Transverse colon (tissue), 4 donors: ENCODE results near the gene NR3C1. TPM values are rescaled to one million over a fixed set of nuclear protein-coding genes. Genes with fewer than 3 reads are reported as not detected.

Experiments
- DNase-seq: peaks from one replicate; pipeline ENCODE4 v3.0.0-alpha.2; 2019
- H3K27ac ChIP-seq, 4 donors: fragments of 200-600 bp; sonication (generic); 2 replicates each; pipeline ENCODE4 v1.5.1; 2016 to 2018; ENCODE audit warnings: inconsistent platforms in 4 of 4
- H3K27me3 ChIP-seq: fragments of 200-600 bp; sonication (generic); 2 replicates; pipeline ENCODE4 v1.5.1; 2017; ENCODE audit warnings: inconsistent platforms
- H3K36me3 ChIP-seq, 4 donors: fragments of 200-600 bp; sonication (generic); 2 replicates each; pipeline ENCODE4 v1.5.1; 2017 to 2019; ENCODE audit warnings: inconsistent platforms in 4 of 4
- H3K4me1 ChIP-seq, 4 donors: fragments of 200-600 bp; sonication (generic); 2 replicates each; pipeline ENCODE4 v1.5.1; 2017 to 2020; ENCODE audit warnings: inconsistent platforms in 4 of 4
- H3K4me3 ChIP-seq, 4 donors: fragments of 200-600 bp; sonication (generic); 1 replicate in 1 of 4; 2 replicates in 3 of 4; pipeline versions ENCODE4 v1.5.1 to v1.6.1; 2017 to 2019; ENCODE audit warnings: inconsistent platforms in 4 of 4
- H3K9me3 ChIP-seq, 2 donors: fragments of 200-600 bp; sonication (generic); 2 replicates each; pipeline ENCODE4 v1.5.1; 2017 to 2019; ENCODE audit warnings: inconsistent platforms in 2 of 2
- EP300 ChIP-seq: sonication (generic); formaldehyde crosslinking; IDR thresholded peaks from one replicate; pipeline ENCODE4 v1.6.1; 2017; ENCODE audit warnings: antibody characterized with exemption, low read depth
- POLR2A ChIP-seq: fragments of 450-650 bp; IDR thresholded peaks from one replicate; pipeline ENCODE4 v1.6.1; 2016; ENCODE audit warnings: antibody characterized with exemption, mild to moderate bottlenecking, moderate library complexity
- POLR2AphosphoS5 ChIP-seq, 3 donors: sonication (generic); formaldehyde crosslinking; IDR thresholded peaks; one replicate each; pipeline ENCODE4 v1.6.1; 2016; ENCODE audit warnings: antibody characterized with exemption in 3 of 3
- WGBS, 2 donors: methylation state at CpG; one replicate each; pipeline ENCODE4 v1.1.5; 2018; ENCODE audit warnings: low coverage in 1 of 2; 5-methylcytosine and 5-hydroxymethylcytosine counted together
- in situ Hi-C, 4 donors: fragments of 200-750 bp; cut with MboI; loops; one replicate each; pipeline versions ENCODE4 v1.15.0 to v1.15.1; 2017; ENCODE audit warnings: low sequenced_read_pairs in 3 of 4, low pct_ligation_motif_present in 1 of 4, low pct_unique_long_range_greater_than_20kb in 1 of 4
- intact Hi-C: fragments of 100-400 bp; cut with DNase I; formaldehyde crosslinking; loops from one replicate; pipeline ENCODE4 v1.15.1; 2023; ENCODE audit warnings: low total_unique reads
- total RNA-seq, 4 donors: library from RNA; depleted of rRNA; stranded (reverse); fragments of >200 nt; gene quantifications; one replicate each; pipeline ENCODE4 v1.1.0, GENCODE V29; 2016
- TF ChIP-seq, protein P1 (sequence below), 5 experiments: fragments of 200-600 bp in 3 of 5; fragments of 450-650 bp in 2 of 5; sonication (generic) in 3 of 5; IDR thresholded peaks; 1 replicate in 2 of 5; 2 replicates in 3 of 5; pipeline ENCODE4 v1.5.1; 2016 to 2017; ENCODE audit warnings: antibody characterized with exemption in 5 of 5, inconsistent platforms in 3 of 5, mild to moderate bottlenecking in 2 of 5, moderate library complexity in 1 of 5

Gene NR3C1
- total RNA-seq, 4 donors from 2014 or later = 8.4 to 37.7 (median 30.3) TPM

DNA sequence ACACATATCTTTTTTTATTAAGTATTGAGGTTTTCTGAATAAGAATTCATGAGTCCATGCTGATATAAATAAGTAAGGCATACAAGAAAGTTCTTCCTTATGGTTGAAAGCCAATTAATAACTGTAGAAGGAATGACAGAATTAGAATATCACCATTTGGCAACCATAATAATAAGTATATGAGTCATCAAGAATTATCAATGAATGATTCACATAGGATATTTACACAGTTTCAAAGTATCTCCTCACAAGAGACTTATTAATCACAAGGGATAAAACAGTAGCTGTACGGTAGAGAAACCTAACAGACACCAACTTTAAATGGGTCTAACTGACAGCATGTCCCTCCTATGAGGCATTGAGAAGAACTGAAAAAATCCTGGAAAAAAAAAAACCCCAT is 161.6 kb downstream of the NR3C1 start:
- in situ Hi-C loops = no loop called here

DNA sequence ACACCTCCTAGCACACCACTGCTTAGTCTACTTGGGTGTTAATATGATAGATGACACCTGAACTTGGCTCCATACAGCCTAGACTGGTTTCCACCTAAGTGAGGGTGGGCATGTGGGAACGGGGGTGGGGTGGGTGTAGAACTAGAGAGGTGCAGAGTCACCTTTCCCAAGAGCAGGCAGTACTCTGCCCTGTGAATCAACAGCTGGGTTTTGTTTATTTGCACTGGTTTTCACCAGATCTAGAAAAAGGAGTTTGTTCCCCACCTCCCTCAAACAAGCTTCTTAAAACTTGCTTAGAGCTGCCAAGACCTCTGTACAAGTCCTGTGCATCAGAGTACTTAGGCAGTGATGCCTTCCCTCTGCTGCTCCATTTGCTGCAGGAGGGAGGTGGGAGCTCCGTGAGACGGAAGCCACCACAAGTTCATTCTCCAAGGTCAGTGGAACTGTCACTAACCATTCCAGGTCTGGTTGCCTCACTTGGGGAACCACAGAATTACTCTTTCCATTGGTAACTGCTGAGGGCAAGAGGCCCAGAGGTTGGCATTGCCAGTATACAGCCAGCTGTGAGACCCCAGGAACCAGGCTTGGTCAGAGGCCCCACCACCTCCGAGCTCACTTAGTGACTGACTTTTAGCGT is 163.5 kb downstream of the NR3C1 start:
- peaks cover 0 to 4% (median 2%) of the 10 kb centered on the region in 4 donors for H3K4me1 ChIP-seq
- no peaks in the 10 kb centered on the region for H3K27me3 ChIP-seq
- H3K36me3 ChIP-seq = no peaks in the 10 kb centered on the region
- no peak overlapping the region for H3K4me3 ChIP-seq
- TF ChIP-seq POLR2AphosphoS5 (IDR thresholded peaks at IDR 0.05) = no peak
- TF ChIP-seq, protein P1, sequence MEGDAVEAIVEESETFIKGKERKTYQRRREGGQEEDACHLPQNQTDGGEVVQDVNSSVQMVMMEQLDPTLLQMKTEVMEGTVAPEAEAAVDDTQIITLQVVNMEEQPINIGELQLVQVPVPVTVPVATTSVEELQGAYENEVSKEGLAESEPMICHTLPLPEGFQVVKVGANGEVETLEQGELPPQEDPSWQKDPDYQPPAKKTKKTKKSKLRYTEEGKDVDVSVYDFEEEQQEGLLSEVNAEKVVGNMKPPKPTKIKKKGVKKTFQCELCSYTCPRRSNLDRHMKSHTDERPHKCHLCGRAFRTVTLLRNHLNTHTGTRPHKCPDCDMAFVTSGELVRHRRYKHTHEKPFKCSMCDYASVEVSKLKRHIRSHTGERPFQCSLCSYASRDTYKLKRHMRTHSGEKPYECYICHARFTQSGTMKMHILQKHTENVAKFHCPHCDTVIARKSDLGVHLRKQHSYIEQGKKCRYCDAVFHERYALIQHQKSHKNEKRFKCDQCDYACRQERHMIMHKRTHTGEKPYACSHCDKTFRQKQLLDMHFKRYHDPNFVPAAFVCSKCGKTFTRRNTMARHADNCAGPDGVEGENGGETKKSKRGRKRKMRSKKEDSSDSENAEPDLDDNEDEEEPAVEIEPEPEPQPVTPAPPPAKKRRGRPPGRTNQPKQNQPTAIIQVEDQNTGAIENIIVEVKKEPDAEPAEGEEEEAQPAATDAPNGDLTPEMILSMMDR (IDR thresholded peaks at IDR 0.05) = no peak
- no peak for TF ChIP-seq POLR2A
- no peak for TF ChIP-seq EP300
- in situ Hi-C loops = no loop called here
- no peak for DNase-seq
- 80 to 90% methylated on average over 1 to 5 of the region's 5 CpGs for WGBS, 2 donors
- no peak overlapping the region for H3K27ac ChIP-seq
- no peaks in the 10 kb centered on the region for H3K9me3 ChIP-seq
- intact Hi-C loops = no loop called here

More for the DNA sequence above, 161.6 kb downstream of the NR3C1 start:
- Histone ChIP-seq H3K27me3 (no peaks in the 10 kb centered on the region), H3K9me3 (no peaks in the 10 kb centered on the region), H3K4me3 (no peak overlapping the region), H3K36me3 (no peaks in the 10 kb centered on the region), H3K4me1 (peaks cover 0 to 4% (median 2%) of the 10 kb centered on the region in 4 donors), H3K27ac (no peak overlapping the region)
- no peak for DNase-seq
- 29 to 61% methylated on average over 1 of the region's 1 CpG for WGBS, 2 donors
- intact Hi-C loops = no loop called here
- TF ChIP-seq, protein P1 (IDR thresholded peaks at IDR 0.05) = no peak
- TF ChIP-seq POLR2A = no peak

DNA sequence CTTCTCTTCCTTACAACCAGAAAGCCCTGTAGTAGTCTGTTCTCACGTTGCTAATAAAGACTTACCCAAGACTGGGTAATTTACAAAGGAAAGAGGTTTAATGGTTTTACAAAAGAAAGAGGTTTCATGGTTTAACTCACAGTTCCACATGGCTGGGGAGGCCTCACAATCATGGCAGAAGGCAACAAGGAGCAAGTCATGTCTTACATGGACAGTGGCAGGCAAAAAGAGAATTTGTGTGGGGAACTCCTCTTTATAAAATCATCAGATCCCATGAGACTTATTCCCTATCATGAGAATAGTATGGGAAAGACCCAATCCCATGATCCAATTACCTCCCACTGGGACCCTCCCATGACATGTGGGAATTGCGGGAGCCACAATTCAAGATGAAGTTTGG is 164.9 kb downstream of the NR3C1 start:
- 98 to 100% methylated on average over 1 to 2 of the region's 2 CpGs for WGBS, 2 donors
- Histone ChIP-seq H3K27me3 (no peaks in the 10 kb centered on the region), H3K4me1 (peaks cover 0 to 2% (median 0%) of the 10 kb centered on the region in 4 donors), H3K36me3 (no peaks in the 10 kb centered on the region), H3K4me3 (no peak overlapping the region), H3K27ac (no peak overlapping the region), H3K9me3 (no peaks in the 10 kb centered on the region)
- intact Hi-C loops (no loop called here), in situ Hi-C loops (no loop called here)
- TF ChIP-seq EP300 (no peak), POLR2AphosphoS5 (IDR thresholded peaks at IDR 0.05) (no peak), POLR2A (no peak)
- TF ChIP-seq, protein P1 (IDR thresholded peaks at IDR 0.05) = no peak
- DNase-seq = no peak

DNA sequence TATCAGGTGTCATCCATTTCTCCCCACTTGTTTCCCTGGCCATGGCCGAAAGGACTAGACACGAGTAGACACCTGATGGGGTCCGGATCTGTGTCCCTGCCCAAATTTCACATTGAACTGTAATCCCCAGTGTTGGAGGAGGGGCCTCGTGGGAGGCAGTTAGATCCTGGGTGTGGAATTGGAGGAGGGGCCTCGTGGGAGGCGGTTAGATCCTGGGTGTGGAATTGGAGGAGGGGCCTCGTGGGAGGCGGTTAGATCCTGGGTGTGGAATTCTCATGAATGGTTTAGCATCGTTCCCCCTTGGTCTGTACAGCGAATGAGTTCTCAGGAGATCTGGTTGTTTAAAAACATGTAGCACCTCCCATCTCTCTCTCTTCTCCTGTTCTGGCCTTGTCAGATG is 165.8 kb downstream of the NR3C1 start:
- intact Hi-C loops = no loop called here
- Histone ChIP-seq H3K4me1 (no peaks in the 10 kb centered on the region), H3K27me3 (no peaks in the 10 kb centered on the region), H3K9me3 (no peaks in the 10 kb centered on the region), H3K4me3 (no peak overlapping the region), H3K27ac (no peak overlapping the region), H3K36me3 (no peaks in the 10 kb centered on the region)
- 92 to 100% methylated on average over 1 to 10 of the region's 10 CpGs for WGBS, 2 donors
- TF ChIP-seq EP300 (no peak), POLR2AphosphoS5 (IDR thresholded peaks at IDR 0.05) (no peak), POLR2A (no peak)
- TF ChIP-seq, protein P1 (IDR thresholded peaks at IDR 0.05) = no peak
- DNase-seq = no peak
- in situ Hi-C loops = no loop called here
